Measurements from ENCODE around the gene CNOT9.

DNA sequence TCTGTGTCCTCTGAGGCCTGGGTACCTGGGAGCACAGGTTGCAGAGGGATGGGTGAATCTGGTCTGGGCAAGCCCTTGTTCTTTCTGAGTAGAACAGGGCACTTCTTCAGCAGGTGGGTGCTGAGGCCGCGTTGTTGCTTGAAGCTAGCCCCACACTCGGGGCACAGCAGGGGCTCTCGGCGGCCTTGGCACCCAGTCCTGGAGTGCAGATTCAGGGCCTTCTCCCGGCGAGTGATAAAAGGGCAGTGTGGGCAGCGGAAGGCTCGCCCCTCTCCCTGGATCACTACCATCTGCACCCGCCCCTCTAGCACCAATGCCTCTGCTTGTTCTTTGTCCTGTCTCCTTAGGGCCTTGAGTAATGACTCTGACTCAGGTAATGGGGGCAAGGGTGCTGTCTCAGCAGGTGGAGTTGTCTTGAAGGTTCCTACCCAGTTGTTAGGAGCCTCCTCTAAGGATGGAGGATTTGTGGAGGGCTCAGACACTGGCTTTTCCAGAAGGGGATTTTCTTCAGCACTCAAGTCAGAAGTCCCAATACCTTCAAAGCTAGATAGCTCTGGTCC, 75.2 kb downstream of the CNOT9 start:
- TF ChIP-seq POLR2A (IDR thresholded peaks at IDR 0.05; ENCODE audit: borderline replicate concordance, extremely low read depth, insufficient read depth, insufficient read length) (no peak), EZH2 (IDR thresholded peaks at IDR 0.05) (no peak), CEBPB (IDR thresholded peaks at IDR 0.05; ENCODE audit: low read depth) (no peak)
- TF ChIP-seq, protein P1, sequence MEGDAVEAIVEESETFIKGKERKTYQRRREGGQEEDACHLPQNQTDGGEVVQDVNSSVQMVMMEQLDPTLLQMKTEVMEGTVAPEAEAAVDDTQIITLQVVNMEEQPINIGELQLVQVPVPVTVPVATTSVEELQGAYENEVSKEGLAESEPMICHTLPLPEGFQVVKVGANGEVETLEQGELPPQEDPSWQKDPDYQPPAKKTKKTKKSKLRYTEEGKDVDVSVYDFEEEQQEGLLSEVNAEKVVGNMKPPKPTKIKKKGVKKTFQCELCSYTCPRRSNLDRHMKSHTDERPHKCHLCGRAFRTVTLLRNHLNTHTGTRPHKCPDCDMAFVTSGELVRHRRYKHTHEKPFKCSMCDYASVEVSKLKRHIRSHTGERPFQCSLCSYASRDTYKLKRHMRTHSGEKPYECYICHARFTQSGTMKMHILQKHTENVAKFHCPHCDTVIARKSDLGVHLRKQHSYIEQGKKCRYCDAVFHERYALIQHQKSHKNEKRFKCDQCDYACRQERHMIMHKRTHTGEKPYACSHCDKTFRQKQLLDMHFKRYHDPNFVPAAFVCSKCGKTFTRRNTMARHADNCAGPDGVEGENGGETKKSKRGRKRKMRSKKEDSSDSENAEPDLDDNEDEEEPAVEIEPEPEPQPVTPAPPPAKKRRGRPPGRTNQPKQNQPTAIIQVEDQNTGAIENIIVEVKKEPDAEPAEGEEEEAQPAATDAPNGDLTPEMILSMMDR (IDR thresholded peaks at IDR 0.05 in 2 of 3, conservative IDR thresholded peaks at IDR 0.05 in 1 of 3; ENCODE audit: borderline replicate concordance in 1 of 3, insufficient read depth in 1 of 3, low read depth in 2 of 3, low read length in 2 of 3): no peak
